NT2/D1 (cell line): ENCODE measurements around the gene TRPM5.

Experiments used
- SUZ12 ChIP-seq: IDR thresholded peaks from 2 replicates; pipeline ENCODE4 v1.6.1; 2011; ENCODE audit not compliant: insufficient read length, insufficient read depth; ENCODE audit errors: extremely low read depth
- YY1 ChIP-seq: IDR thresholded peaks from 2 replicates; pipeline ENCODE4 v1.6.1; 2011; ENCODE audit not compliant: insufficient read length, insufficient read depth
- ZNF274 ChIP-seq: IDR thresholded peaks from 2 replicates; pipeline ENCODE4 v1.6.1; 2011; ENCODE audit warnings: mild to moderate bottlenecking, low read depth, low read length

GRCh38 chr11:2436013-2436520 lies 8.2 kb downstream of the TRPM5 start:
- no peak for TF ChIP-seq YY1
- no peak for TF ChIP-seq SUZ12
- TF ChIP-seq ZNF274, result no peak
